ENCODE results near the gene STXBP1. TPM values are rescaled to one million over a fixed set of nuclear protein-coding genes. Genes with fewer than 3 reads are reported as not detected.

The STXBP1 gene
- total RNA-seq, 1 experiment from 2014 or later, result 44.0 TPM

DNA sequence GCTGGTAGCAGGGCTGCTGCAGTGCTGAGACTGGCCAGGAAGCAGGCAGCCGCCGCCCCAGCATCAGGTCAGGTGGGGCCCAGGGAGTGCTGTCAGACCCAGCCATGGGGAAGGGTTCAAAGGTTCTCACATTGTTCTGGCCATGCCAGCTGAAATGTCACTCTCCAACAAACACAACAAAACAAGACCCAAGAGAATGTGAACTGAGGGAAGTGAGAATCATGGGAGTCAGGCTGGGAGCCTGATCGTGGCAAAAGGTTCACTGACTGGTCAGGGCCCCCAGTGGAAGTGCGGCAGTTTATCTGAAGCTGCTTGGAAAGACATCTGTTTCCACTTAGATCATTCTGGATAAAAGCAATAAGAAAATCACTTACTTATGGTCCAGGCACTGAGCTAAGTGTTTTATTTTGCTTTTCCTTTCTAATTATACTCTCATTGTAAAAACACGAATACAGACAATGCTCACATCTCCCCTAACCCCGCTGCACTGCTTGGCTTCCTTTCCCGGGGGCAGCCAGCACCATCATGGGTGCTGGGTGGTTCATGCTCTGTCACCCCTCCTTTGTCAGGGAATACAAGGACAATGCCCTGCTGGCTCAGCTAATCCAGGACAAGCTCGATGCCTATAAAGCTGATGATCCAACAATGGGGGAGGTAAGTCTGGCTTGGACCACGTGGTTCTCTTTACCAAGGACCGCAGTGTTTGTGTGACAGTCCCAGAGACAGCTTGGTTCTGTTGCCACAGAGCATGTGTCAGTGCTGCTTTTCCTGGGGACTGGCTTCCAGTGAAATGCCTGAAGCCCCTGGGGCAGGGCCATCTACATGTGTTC is 52.8 kb downstream of the STXBP1 start:
- intact Hi-C loops (cut with micrococcal nuclease; ENCODE audit: unreplicated experiment), result no loop called here
- POLR2A ChIA-PET (ENCODE audit: unreplicated experiment), result no interaction called here
- H3F3A ChIP-seq (ENCODE audit: insufficient read depth, low read depth), result no peaks in the 10 kb centered on the region; the same call in 1 of the 2 replicates
- no peaks in the 10 kb centered on the region; the same call in 1 of the 2 replicates for H4K20me1 ChIP-seq (ENCODE audit: insufficient read depth)
- H3K79me2 ChIP-seq (ENCODE audit: low read depth), result no peaks in the 10 kb centered on the region
- H3K9me2 ChIP-seq (ENCODE audit: insufficient read depth), result no peaks in the 10 kb centered on the region
- BruUV-seq (replicated peaks), result no TSS peak
- no peaks in the 10 kb centered on the region for H3K4me1 ChIP-seq (replicated peaks; ENCODE audit: insufficient read depth)
- H3K4me2 ChIP-seq, result no peak overlapping the region
- no peaks in the 10 kb centered on the region for H3K9me3 ChIP-seq (ENCODE audit: insufficient read depth, low read depth)
- no peaks in the 10 kb centered on the region for H3K36me3 ChIP-seq (ENCODE audit: low read depth)
- DNase-seq, result no peak
- no peak overlapping the region for H3K27ac ChIP-seq
- no peak overlapping the region for H2AFZ ChIP-seq
- CTCF ChIA-PET, result interaction anchor here (0.6 kb wide), 1 partner anchor 75 kb away, joined by 3 read pairs; no protein-coding TSS in a partner anchor
- no peaks in the 10 kb centered on the region for H3K27me3 ChIP-seq (ENCODE audit: insufficient read depth, low read depth)
- H3K4me3 ChIP-seq, result no peak overlapping the region
- TF ChIP-seq CTCF (conservative IDR thresholded peaks at IDR 0.05) (no peak), EZH2 (IDR thresholded peaks at IDR 0.05; ENCODE audit: low read depth) (no peak)

DNA sequence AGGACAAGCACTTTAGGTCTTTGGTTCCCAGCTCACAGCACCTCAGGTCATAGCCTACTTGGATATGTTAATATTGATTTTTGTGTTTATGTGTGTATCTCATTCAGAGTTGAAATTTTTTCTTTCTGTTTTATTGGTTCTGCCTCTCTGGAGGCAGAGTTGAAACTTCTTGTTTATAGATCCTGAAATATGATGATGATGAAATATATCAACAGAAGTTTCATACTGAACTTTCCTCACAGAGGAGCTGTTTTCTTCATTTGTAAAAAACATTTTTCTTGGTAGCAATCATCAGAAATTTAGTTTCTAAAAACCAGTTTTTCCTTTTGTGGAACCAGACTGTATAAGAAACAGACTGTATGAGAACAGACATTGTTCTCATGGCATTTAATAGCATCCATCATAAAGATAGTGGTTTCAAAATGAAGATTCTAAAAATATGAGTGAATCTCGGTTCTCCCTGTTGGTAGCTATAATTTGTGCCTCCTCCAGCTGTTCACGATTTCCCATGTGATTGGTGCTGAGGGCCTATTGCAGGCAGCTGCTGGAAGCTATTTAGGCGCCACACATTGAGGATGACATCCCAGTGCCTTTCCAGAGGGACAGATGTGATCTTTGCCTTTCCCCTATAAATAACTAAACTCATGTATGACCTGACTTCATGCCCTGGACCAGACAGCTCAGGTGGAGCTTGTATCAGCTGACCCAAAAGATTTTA is 55.2 kb downstream of the STXBP1 start:
- Histone ChIP-seq H3K27ac (no peak overlapping the region), H4K20me1 (ENCODE audit: insufficient read depth) (no peaks in the 10 kb centered on the region; the same call in 1 of the 2 replicates), H3K79me2 (ENCODE audit: low read depth) (no peaks in the 10 kb centered on the region), H2AFZ (no peak overlapping the region), H3K36me3 (ENCODE audit: low read depth) (no peaks in the 10 kb centered on the region), H3K4me3 (no peak overlapping the region), H3K4me1 (replicated peaks; ENCODE audit: insufficient read depth) (no peaks in the 10 kb centered on the region), H3K9me3 (ENCODE audit: insufficient read depth, low read depth) (no peaks in the 10 kb centered on the region), H3K27me3 (ENCODE audit: insufficient read depth, low read depth) (no peaks in the 10 kb centered on the region), H3K9me2 (ENCODE audit: insufficient read depth) (no peaks in the 10 kb centered on the region), H3F3A (ENCODE audit: insufficient read depth, low read depth) (no peaks in the 10 kb centered on the region; the same call in 1 of the 2 replicates), H3K4me2 (no peak overlapping the region)
- CTCF ChIA-PET, result no interaction called here
- TF ChIP-seq EZH2 (IDR thresholded peaks at IDR 0.05; ENCODE audit: low read depth) (no peak), CTCF (conservative IDR thresholded peaks at IDR 0.05) (no peak)
- BruUV-seq (replicated peaks), result no TSS peak
- no peak for DNase-seq
- intact Hi-C loops (cut with micrococcal nuclease; ENCODE audit: unreplicated experiment), result no loop called here
- POLR2A ChIA-PET (ENCODE audit: unreplicated experiment), result interaction anchor here (0.6 kb wide), 2 partner anchors 347 to 739 kb away, joined by 5 to 12 read pairs; no protein-coding TSS in a partner anchor

- Histone ChIP-seq H3K4me1 (replicated peaks; ENCODE audit: insufficient read depth) (no peaks in the 10 kb centered on the region), H3K4me2 (no peak overlapping the region), H3F3A (ENCODE audit: insufficient read depth, low read depth) (no peaks in the 10 kb centered on the region; the same call in 1 of the 2 replicates), H4K20me1 (ENCODE audit: insufficient read depth) (no peaks in the 10 kb centered on the region; the same call in 1 of the 2 replicates), H3K9me2 (ENCODE audit: insufficient read depth) (no peaks in the 10 kb centered on the region), H3K9me3 (ENCODE audit: insufficient read depth, low read depth) (no peaks in the 10 kb centered on the region), H3K36me3 (ENCODE audit: low read depth) (no peaks in the 10 kb centered on the region), H3K27me3 (ENCODE audit: insufficient read depth, low read depth) (no peaks in the 10 kb centered on the region), H3K79me2 (ENCODE audit: low read depth) (no peaks in the 10 kb centered on the region), H3K27ac (no peak overlapping the region), H3K4me3 (no peak overlapping the region), H2AFZ (no peak overlapping the region)
- POLR2A ChIA-PET (ENCODE audit: unreplicated experiment), result interaction anchor here (0.6 to 0.7 kb wide), 2 partner anchors 23 to 740 kb away, joined by 3 to 5 read pairs; no protein-coding TSS in a partner anchor
- intact Hi-C loops (cut with micrococcal nuclease; ENCODE audit: unreplicated experiment), result no loop called here
- BruUV-seq (replicated peaks), result no TSS peak
- CTCF ChIA-PET, result no interaction called here
- no peak for TF ChIP-seq EZH2 (IDR thresholded peaks at IDR 0.05; ENCODE audit: low read depth)
- TF ChIP-seq CTCF (conservative IDR thresholded peaks at IDR 0.05), result no peak
- DNase-seq, result no peak
Observed at GRCh38 chr9:127667906-127668305, 55.8 kb downstream of the STXBP1 start.
